GM12892 (cell line): ENCODE data around the gene CACNA2D1.
"Not testable (repeated sequence)": the region's sequence is repeated elsewhere in the genome, so short reads cannot be mapped to it uniquely, and the experiment has no call there.

ENCODE experiments used
- DNase-seq: peaks from one replicate; pipeline ENCODE4 v3.0.0; 2011; ENCODE audit not compliant: insufficient read length
- FAIRE-seq: peaks from 2 replicates; lab custom pipeline; 2011; peaks lifted over from hg19 to GRCh38; lab: Jason Lieb, UNC
- POLR2A ChIP-seq: IDR thresholded peaks from 2 replicates; pipeline ENCODE4 v1.6.1; 2011; ENCODE audit warnings: low read depth, low read length, control low read depth
- POLR2AphosphoS5 ChIP-seq: IDR thresholded peaks from 2 replicates; pipeline ENCODE4 v1.6.1; 2011; ENCODE audit warnings: low read depth, low read length, control low read depth
- TAF1 ChIP-seq: IDR thresholded peaks from 2 replicates; pipeline ENCODE4 v1.6.1; 2011; ENCODE audit warnings: low read depth, mild to moderate bottlenecking, control low read depth, low read length, borderline replicate concordance

CACNA2D1 gene

GRCh38 chr7:82449910-82450309, 6.3 kb upstream of the CACNA2D1 start:
- DNase-seq, result no peak
- TF ChIP-seq TAF1, result no peak
- no peak for TF ChIP-seq POLR2A
- TF ChIP-seq POLR2AphosphoS5, result no peak
- no peak for FAIRE-seq

GRCh38 chr7:82446897-82447296, 3.3 kb upstream of the CACNA2D1 start:
- no peak for FAIRE-seq
- DNase-seq, result no peak

GRCh38 chr7:82445271-82445670, 1.7 kb upstream of the CACNA2D1 start:
- DNase-seq, result no peak
- FAIRE-seq, result no peak
- TF ChIP-seq POLR2AphosphoS5 (no peak), POLR2A (no peak), TAF1 (no peak)

More at GRCh38 chr7:82446897-82447296, 3.3 kb upstream of the CACNA2D1 start:
- TF ChIP-seq TAF1 (no peak), POLR2AphosphoS5 (no peak), POLR2A (no peak)

- DNase-seq (no peak), FAIRE-seq (no peak)
- TF ChIP-seq POLR2A (no peak), TAF1 (no peak), POLR2AphosphoS5 (no peak)
These were observed 788 bp upstream of the CACNA2D1 start for GRCh38 chr7:82444220-82444909.

GRCh38 chr7:82443036-82443546, 486 bp downstream of the CACNA2D1 start:
- DNase-seq, result peak; percentile 12
- TF ChIP-seq TAF1 (no peak), POLR2AphosphoS5 (no peak), POLR2A (no peak)
- FAIRE-seq, result no peak

- FAIRE-seq (no peak), DNase-seq (no peak)
- TF ChIP-seq POLR2AphosphoS5 (no peak), TAF1 (no peak), POLR2A (no peak)
These were observed 1.0 kb downstream of the CACNA2D1 start for GRCh38 chr7:82442492-82443035.

- TF ChIP-seq POLR2AphosphoS5, result no peak
- TF ChIP-seq TAF1, result no peak
- no peak for TF ChIP-seq POLR2A
- DNase-seq (no peak), FAIRE-seq (no peak)
These were observed 1.7 kb downstream of the CACNA2D1 start for GRCh38 chr7:82441669-82442478.

- FAIRE-seq, result peak; percentile 36
- no peak for DNase-seq
- TF ChIP-seq POLR2AphosphoS5 (no peak), POLR2A (no peak), TAF1 (no peak)
These were observed 5.1 kb downstream of the CACNA2D1 start for GRCh38 chr7:82438521-82438920.

GRCh38 chr7:82435769-82436168, 7.8 kb downstream of the CACNA2D1 start:
- TF ChIP-seq TAF1, result no peak
- no peak for TF ChIP-seq POLR2AphosphoS5
- no peak for TF ChIP-seq POLR2A
- no peak for DNase-seq
- FAIRE-seq, result no peak

- DNase-seq (no peak), FAIRE-seq (no peak)
- TF ChIP-seq POLR2AphosphoS5, result no peak
- no peak for TF ChIP-seq TAF1
- no peak for TF ChIP-seq POLR2A
These were observed 9.1 kb downstream of the CACNA2D1 start for GRCh38 chr7:82434275-82435022.

- FAIRE-seq (no peak), DNase-seq (no peak)
- no peak for TF ChIP-seq TAF1
- TF ChIP-seq POLR2AphosphoS5, result no peak
These were observed 10.1 kb downstream of the CACNA2D1 start for GRCh38 chr7:82433507-82433906.

GRCh38 chr7:82432743-82433142, 10.8 kb downstream of the CACNA2D1 start:
- not testable (repeated sequence) for FAIRE-seq, DNase-seq
